Ishikawa (cell line): ENCODE results near the gene KHDC1L.

ENCODE experiments used
- CEBPB ChIP-seq: IDR thresholded peaks from 2 replicates; pipeline ENCODE4 v1.6.1; 2012
- CREB1 ChIP-seq: IDR thresholded peaks from 2 replicates; pipeline ENCODE4 v1.6.1; 2012; ENCODE audit warnings: low read depth
- EGR1 ChIP-seq: IDR thresholded peaks from 2 replicates; pipeline ENCODE4 v1.6.1; 2012
- EP300 ChIP-seq: IDR thresholded peaks from 2 replicates; pipeline ENCODE4 v1.6.1; 2012; ENCODE audit warnings: borderline replicate concordance
- FOXM1 ChIP-seq: IDR thresholded peaks from 2 replicates; pipeline ENCODE4 v1.6.1; 2012; ENCODE audit warnings: low read depth, borderline replicate concordance
- RAD21 ChIP-seq: IDR thresholded peaks from 2 replicates; pipeline ENCODE4 v1.6.1; 2012; ENCODE audit warnings: low read depth
- TAF1 ChIP-seq: IDR thresholded peaks from 2 replicates; pipeline ENCODE4 v1.6.1; 2012; ENCODE audit warnings: low read depth, mild to moderate bottlenecking
- TEAD4 ChIP-seq: IDR thresholded peaks from 2 replicates; pipeline ENCODE4 v1.6.1; 2012
- YY1 ChIP-seq: IDR thresholded peaks from 2 replicates; pipeline ENCODE4 v1.6.1; 2012; ENCODE audit warnings: low read depth
- TF ChIP-seq, protein P1 (sequence below): IDR thresholded peaks from 2 replicates; pipeline ENCODE4 v1.6.1; 2012
- TF ChIP-seq, protein P2 (sequence below): IDR thresholded peaks from 2 replicates; pipeline ENCODE4 v1.6.1; 2012
- TF ChIP-seq, protein P3 (sequence below): IDR thresholded peaks from 2 replicates; pipeline ENCODE4 v1.6.1; 2012; ENCODE audit warnings: low read depth, mild to moderate bottlenecking

DNA sequence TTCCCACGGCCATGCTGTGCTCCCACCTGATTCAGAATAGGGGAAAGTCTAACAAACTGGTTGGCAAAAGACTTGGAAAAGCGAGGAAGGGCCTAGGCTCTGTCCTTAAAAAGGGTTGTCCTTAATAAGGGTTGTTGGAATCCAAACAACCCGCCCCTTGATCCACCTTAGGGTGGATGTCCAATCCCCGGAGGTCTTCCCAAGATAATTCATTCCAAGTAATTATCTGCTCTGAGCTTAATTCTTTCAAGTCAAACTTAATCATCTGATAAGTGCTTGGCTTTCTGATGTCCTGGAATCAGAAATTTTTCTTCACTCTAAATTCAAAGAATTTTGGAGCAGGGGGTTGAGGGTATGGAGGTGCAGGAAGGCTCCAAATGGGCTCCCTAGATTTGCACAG is at the start of gene KHDC1L:
- no peak for TF ChIP-seq EGR1
- TF ChIP-seq, protein P1, sequence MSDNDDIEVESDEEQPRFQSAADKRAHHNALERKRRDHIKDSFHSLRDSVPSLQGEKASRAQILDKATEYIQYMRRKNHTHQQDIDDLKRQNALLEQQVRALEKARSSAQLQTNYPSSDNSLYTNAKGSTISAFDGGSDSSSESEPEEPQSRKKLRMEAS = no peak
- no peak for TF ChIP-seq RAD21
- no peak for TF ChIP-seq TAF1
- TF ChIP-seq, protein P2, sequence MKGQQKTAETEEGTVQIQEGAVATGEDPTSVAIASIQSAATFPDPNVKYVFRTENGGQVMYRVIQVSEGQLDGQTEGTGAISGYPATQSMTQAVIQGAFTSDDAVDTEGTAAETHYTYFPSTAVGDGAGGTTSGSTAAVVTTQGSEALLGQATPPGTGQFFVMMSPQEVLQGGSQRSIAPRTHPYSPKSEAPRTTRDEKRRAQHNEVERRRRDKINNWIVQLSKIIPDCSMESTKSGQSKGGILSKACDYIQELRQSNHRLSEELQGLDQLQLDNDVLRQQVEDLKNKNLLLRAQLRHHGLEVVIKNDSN = no peak
- TF ChIP-seq TEAD4 = no peak
- TF ChIP-seq, protein P3, sequence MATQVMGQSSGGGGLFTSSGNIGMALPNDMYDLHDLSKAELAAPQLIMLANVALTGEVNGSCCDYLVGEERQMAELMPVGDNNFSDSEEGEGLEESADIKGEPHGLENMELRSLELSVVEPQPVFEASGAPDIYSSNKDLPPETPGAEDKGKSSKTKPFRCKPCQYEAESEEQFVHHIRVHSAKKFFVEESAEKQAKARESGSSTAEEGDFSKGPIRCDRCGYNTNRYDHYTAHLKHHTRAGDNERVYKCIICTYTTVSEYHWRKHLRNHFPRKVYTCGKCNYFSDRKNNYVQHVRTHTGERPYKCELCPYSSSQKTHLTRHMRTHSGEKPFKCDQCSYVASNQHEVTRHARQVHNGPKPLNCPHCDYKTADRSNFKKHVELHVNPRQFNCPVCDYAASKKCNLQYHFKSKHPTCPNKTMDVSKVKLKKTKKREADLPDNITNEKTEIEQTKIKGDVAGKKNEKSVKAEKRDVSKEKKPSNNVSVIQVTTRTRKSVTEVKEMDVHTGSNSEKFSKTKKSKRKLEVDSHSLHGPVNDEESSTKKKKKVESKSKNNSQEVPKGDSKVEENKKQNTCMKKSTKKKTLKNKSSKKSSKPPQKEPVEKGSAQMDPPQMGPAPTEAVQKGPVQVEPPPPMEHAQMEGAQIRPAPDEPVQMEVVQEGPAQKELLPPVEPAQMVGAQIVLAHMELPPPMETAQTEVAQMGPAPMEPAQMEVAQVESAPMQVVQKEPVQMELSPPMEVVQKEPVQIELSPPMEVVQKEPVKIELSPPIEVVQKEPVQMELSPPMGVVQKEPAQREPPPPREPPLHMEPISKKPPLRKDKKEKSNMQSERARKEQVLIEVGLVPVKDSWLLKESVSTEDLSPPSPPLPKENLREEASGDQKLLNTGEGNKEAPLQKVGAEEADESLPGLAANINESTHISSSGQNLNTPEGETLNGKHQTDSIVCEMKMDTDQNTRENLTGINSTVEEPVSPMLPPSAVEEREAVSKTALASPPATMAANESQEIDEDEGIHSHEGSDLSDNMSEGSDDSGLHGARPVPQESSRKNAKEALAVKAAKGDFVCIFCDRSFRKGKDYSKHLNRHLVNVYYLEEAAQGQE = no peak
- no peak for TF ChIP-seq EP300
- no peak for TF ChIP-seq FOXM1
- TF ChIP-seq CEBPB = no peak
- no peak for TF ChIP-seq CREB1
- TF ChIP-seq YY1 = no peak
